IMR-90 (cell line): ENCODE measurements around the gene ZBTB8OS. TPM values are rescaled to one million over a fixed set of nuclear protein-coding genes. Genes with fewer than 3 reads are reported as not detected.
"Not testable (repeated sequence)": the region's sequence is repeated elsewhere in the genome, so short reads cannot be mapped to it uniquely, and the experiment has no call there.

Source experiments
- ATAC-seq: fragments of 200-7000 bp; cut with Tn5 transposase; 2 replicates; pipeline ENCODE4 v1.9.1; 2020; ENCODE audit warnings: low read depth, mild to moderate bottlenecking, moderate library complexity
- BruUV-seq: library from RNA; stranded (reverse); fragments of 400-500 nt; replicated peaks from 2 replicates; lab custom pipeline; 2021; lab: Mats Ljungman, UMichigan
- CTCF ChIA-PET: fragments of 300-600 bp; formaldehyde crosslinking; extraction: SDS; loops from one replicate; lab custom pipeline; 2021; ENCODE audit warnings: antibody characterized with exemption; lab: Yijun Ruan, JAX
- POLR2A ChIA-PET: fragments of 300-600 bp; sonication (Branson Sonifier 250); formaldehyde crosslinking; loops from one replicate; lab custom pipeline; 2022; ENCODE audit warnings: antibody characterized with exemption; ENCODE audit not compliant: unreplicated experiment; lab: Charles Lee
- DNase-seq: peaks from one replicate; pipeline ENCODE4 v3.0.0; 2013
- H2AFZ ChIP-seq: replicated peaks from 2 replicates; pipeline ENCODE3; 2013; ENCODE audit warnings: low read length, mild to moderate bottlenecking; ENCODE audit not compliant: poor library complexity
- H2AK5ac ChIP-seq: 2 replicates; pipeline ENCODE4 v1.6.1; 2013; ENCODE audit warnings: low read depth, low read length, inconsistent platforms
- H2AK9ac ChIP-seq: replicated peaks from 2 replicates; pipeline ENCODE3; 2013; ENCODE audit warnings: mild to moderate bottlenecking, low read depth, low read length, moderate library complexity; ENCODE audit not compliant: poor library complexity
- H2BK120ac ChIP-seq: 2 replicates; pipeline ENCODE4 v1.6.1; 2013; ENCODE audit warnings: low read depth, low read length, inconsistent platforms
- H2BK15ac ChIP-seq: 3 replicates; pipeline ENCODE4 v1.6.1; 2013; ENCODE audit warnings: low read depth, low read length, inconsistent platforms
- H2BK20ac ChIP-seq: 2 replicates; pipeline ENCODE4 v1.6.1; 2013; ENCODE audit warnings: low read depth, mild to moderate bottlenecking, inconsistent platforms, low read length, moderate library complexity
- H2BK5ac ChIP-seq: 2 replicates; pipeline ENCODE4 v1.6.1; 2013; ENCODE audit warnings: mild to moderate bottlenecking, low read depth, low read length, inconsistent platforms; ENCODE audit not compliant: poor library complexity, severe bottlenecking
- H3K14ac ChIP-seq: replicated peaks from 2 replicates; pipeline ENCODE4 v1.6.1; 2013; ENCODE audit warnings: low read depth, low read length, inconsistent platforms
- H3K18ac ChIP-seq: 2 replicates; pipeline ENCODE4 v1.6.1; 2013; ENCODE audit warnings: low read depth, low read length, control low read depth
- H3K23ac ChIP-seq: 2 replicates; pipeline ENCODE4 v1.6.1; 2013; ENCODE audit warnings: low read depth, low read length, inconsistent platforms
- H3K27ac ChIP-seq: 2 replicates; pipeline ENCODE4 v1.5.1; 2013; ENCODE audit warnings: mild to moderate bottlenecking, control low read depth, low read length; ENCODE audit not compliant: insufficient read depth
- H3K27me3 ChIP-seq: 2 replicates; pipeline ENCODE4 v1.6.1; 2013; ENCODE audit warnings: low read length; ENCODE audit not compliant: control insufficient read depth, insufficient read depth
- H3K36me3 ChIP-seq: 2 replicates; pipeline ENCODE4 v1.6.1; 2013; ENCODE audit warnings: low read length, mixed read lengths; ENCODE audit not compliant: control insufficient read depth, insufficient read depth
- H3K4ac ChIP-seq: 2 replicates; pipeline ENCODE4 v1.6.1; 2013; ENCODE audit warnings: low read depth, low read length, inconsistent platforms
- H3K4me1 ChIP-seq: 2 replicates; pipeline ENCODE4 v1.6.1; 2013; ENCODE audit warnings: low read length, mixed read lengths; ENCODE audit not compliant: control insufficient read depth, insufficient read depth
- H3K4me2 ChIP-seq: 2 replicates; pipeline ENCODE4 v1.6.1; 2013; ENCODE audit warnings: low read depth, mild to moderate bottlenecking, control low read depth, low read length, moderate library complexity
- H3K4me3 ChIP-seq: 2 replicates; pipeline ENCODE4 v1.5.1; 2013; ENCODE audit warnings: low read depth, mild to moderate bottlenecking, control low read depth, low read length, moderate library complexity; ENCODE audit not compliant: insufficient read depth
- H3K56ac ChIP-seq: 2 replicates; pipeline ENCODE4 v1.6.1; 2013; ENCODE audit warnings: low read length, inconsistent platforms; ENCODE audit not compliant: insufficient read depth; ENCODE audit errors: extremely low read depth
- H3K79me1 ChIP-seq, 2 experiments: 2 replicates each; pipeline ENCODE4 v1.6.1; 2013; ENCODE audit warnings: low read length in 2 of 2, inconsistent platforms in 1 of 2, low read depth in 1 of 2
- H3K9ac ChIP-seq: 2 replicates; pipeline ENCODE4 v1.6.1; 2013; ENCODE audit warnings: low read depth, low read length, control low read depth
- H3K9me1 ChIP-seq: 2 replicates; pipeline ENCODE4 v1.6.1; 2013; ENCODE audit warnings: low read length, inconsistent platforms; ENCODE audit not compliant: insufficient read depth
- H3K9me3 ChIP-seq: 2 replicates; pipeline ENCODE4 v1.6.1; 2013; ENCODE audit warnings: low read length; ENCODE audit not compliant: control insufficient read depth, insufficient read depth
- H4K20me1 ChIP-seq: 2 replicates; pipeline ENCODE4 v1.6.1; 2013; ENCODE audit warnings: low read length, inconsistent platforms; ENCODE audit not compliant: insufficient read depth
- H4K5ac ChIP-seq: 2 replicates; pipeline ENCODE4 v1.6.1; 2013; ENCODE audit warnings: mild to moderate bottlenecking, low read depth, low read length, control low read depth
- H4K8ac ChIP-seq, 2 experiments: 2 replicates each; pipeline ENCODE4 v1.6.1; 2013; ENCODE audit warnings: low read depth in 2 of 2, low read length in 2 of 2, control low read depth in 1 of 2, inconsistent platforms in 1 of 2
- H4K91ac ChIP-seq: 2 replicates; pipeline ENCODE4 v1.6.1; 2013; ENCODE audit warnings: low read depth, low read length, inconsistent platforms; ENCODE audit not compliant: insufficient read depth
- WGBS, 2 experiments: methylation state at CpG; one replicate each; pipeline versions ENCODE4 v1.1.5 to v1.1.7; 2013; ENCODE audit warnings: missing lambda C conversion rate in 2 of 2; ENCODE audit not compliant: insufficient read length in 1 of 2; ENCODE audit errors: extremely low coverage in 2 of 2; 5-methylcytosine and 5-hydroxymethylcytosine counted together
- dilution Hi-C: fragments of 300-500 bp; cut with HindIII; formaldehyde crosslinking; loops from one replicate; pipeline ENCODE4 v1.14.3; 2018; ENCODE audit warnings: low sequenced_read_pairs; ENCODE audit not compliant: unreplicated experiment
- in situ Hi-C: fragments of 300-500 bp; cut with MboI; formaldehyde crosslinking; loops from 3 replicates; pipeline ENCODE4 v1.14.3; 2019; ENCODE audit warnings: low sequenced_read_pairs, inconsistent platforms, mixed read lengths
- intact Hi-C: fragments of 100-400 bp; cut with micrococcal nuclease; formaldehyde crosslinking; loops from 2 replicates; pipeline ENCODE4 v1.10.0; 2022
- polyA plus RNA-seq, 3 experiments: library from polyadenylated mRNA; depleted of rRNA; stranded (reverse); fragments of >200 nt; gene quantifications; 2 replicates each; pipeline ENCODE4 v1.2.3, GENCODE V29; 2012; ENCODE audit warnings: low replicate concordance in 1 of 3
- total RNA-seq: library from RNA; depleted of rRNA; stranded (reverse); fragments of >200 nt; gene quantifications from 2 replicates; pipeline ENCODE4 v1.2.3, GENCODE V29; 2012

Gene ZBTB8OS
- total and polyA plus RNA-seq, 2 of the 4 experiments (the other 2 are of a cell fraction): 31.0 to 43.5 TPM

- DNase-seq, H4K91ac ChIP-seq, H3K27me3 ChIP-seq, H2AFZ ChIP-seq, H3K9me3 ChIP-seq, H2AK5ac ChIP-seq, POLR2A ChIA-PET, H3K4me3 ChIP-seq, H3K9ac ChIP-seq, H2BK5ac ChIP-seq, H3K36me3 ChIP-seq, ATAC-seq, H4K8ac ChIP-seq, H3K18ac ChIP-seq, H3K4ac ChIP-seq, CTCF ChIA-PET, intact Hi-C loops, BruUV-seq, H3K14ac ChIP-seq, H3K4me2 ChIP-seq, H4K5ac ChIP-seq, H3K9me1 ChIP-seq, H3K27ac ChIP-seq, H2BK15ac ChIP-seq, H2BK120ac ChIP-seq, H3K23ac ChIP-seq, dilution Hi-C loops, in situ Hi-C loops, H2BK20ac ChIP-seq, H3K4me1 ChIP-seq, H2AK9ac ChIP-seq, H3K56ac ChIP-seq: not testable (repeated sequence)
- 100% methylated on average over 4 of the region's 8 CpGs; no CpG with 5 or more reads in 1 of the 2 experiments for WGBS, 2 experiments
- Histone ChIP-seq H4K20me1 (peaks cover 13% of the 10 kb centered on the region), H3K79me1 (peaks cover 23 to 43% of the 10 kb centered on the region in 2 experiments)
Measured at GRCh38 chr1:32642292-32642827, 8.0 kb downstream of the ZBTB8OS start.
